ENCODE measurements around the gene COL4A2.
"Not testable (repeated sequence)": the region's sequence is repeated elsewhere in the genome, so short reads cannot be mapped to it uniquely, and the experiment has no call there.

COL4A2 gene

GRCh38 chr13:110448230-110448629 is 141.1 kb downstream of the COL4A2 start:
- POLR2A ChIA-PET = no interaction called here
- CTCF ChIA-PET = interaction anchor here (0.9 kb wide), 1 partner anchor 227 kb away, joined by 4 read pairs; no protein-coding TSS in a partner anchor
- TF ChIP-seq, protein P1, sequence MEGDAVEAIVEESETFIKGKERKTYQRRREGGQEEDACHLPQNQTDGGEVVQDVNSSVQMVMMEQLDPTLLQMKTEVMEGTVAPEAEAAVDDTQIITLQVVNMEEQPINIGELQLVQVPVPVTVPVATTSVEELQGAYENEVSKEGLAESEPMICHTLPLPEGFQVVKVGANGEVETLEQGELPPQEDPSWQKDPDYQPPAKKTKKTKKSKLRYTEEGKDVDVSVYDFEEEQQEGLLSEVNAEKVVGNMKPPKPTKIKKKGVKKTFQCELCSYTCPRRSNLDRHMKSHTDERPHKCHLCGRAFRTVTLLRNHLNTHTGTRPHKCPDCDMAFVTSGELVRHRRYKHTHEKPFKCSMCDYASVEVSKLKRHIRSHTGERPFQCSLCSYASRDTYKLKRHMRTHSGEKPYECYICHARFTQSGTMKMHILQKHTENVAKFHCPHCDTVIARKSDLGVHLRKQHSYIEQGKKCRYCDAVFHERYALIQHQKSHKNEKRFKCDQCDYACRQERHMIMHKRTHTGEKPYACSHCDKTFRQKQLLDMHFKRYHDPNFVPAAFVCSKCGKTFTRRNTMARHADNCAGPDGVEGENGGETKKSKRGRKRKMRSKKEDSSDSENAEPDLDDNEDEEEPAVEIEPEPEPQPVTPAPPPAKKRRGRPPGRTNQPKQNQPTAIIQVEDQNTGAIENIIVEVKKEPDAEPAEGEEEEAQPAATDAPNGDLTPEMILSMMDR (IDR thresholded peaks at IDR 0.05; ENCODE audit: insufficient read depth, low read length, missing control alignments) = no peak
- peak; percentile 49 for DNase-seq (ENCODE audit: low read depth, low spot score)
- no peak overlapping the region for H3K4me3 ChIP-seq (ENCODE audit: low read depth, low read length)

GRCh38 chr13:110448677-110449076 is 141.6 kb downstream of the COL4A2 start:
- TF ChIP-seq, protein P1 (IDR thresholded peaks at IDR 0.05; ENCODE audit: insufficient read depth, low read length, missing control alignments) = no peak
- no peak overlapping the region for H3K4me3 ChIP-seq (ENCODE audit: low read depth, low read length)
- no peak for DNase-seq (ENCODE audit: low read depth, low spot score)
- ChIA-PET CTCF (interaction anchor here (0.9 kb wide), 1 partner anchor 228 kb away, joined by 4 read pairs; no protein-coding TSS in a partner anchor), POLR2A (no interaction called here)

- TF ChIP-seq, protein P1 (IDR thresholded peaks at IDR 0.05; ENCODE audit: insufficient read depth, low read length, missing control alignments) = no peak
- POLR2A ChIA-PET = no interaction called here
- no peak for DNase-seq (ENCODE audit: low read depth, low spot score)
- CTCF ChIA-PET = no interaction called here
- no peak overlapping the region for H3K4me3 ChIP-seq (ENCODE audit: low read depth, low read length)
These were observed 142.3 kb downstream of the COL4A2 start for GRCh38 chr13:110449219-110450015.

GRCh38 chr13:110450016-110450900 is 143.2 kb downstream of the COL4A2 start:
- no peak for DNase-seq (ENCODE audit: low read depth, low spot score)
- H3K4me3 ChIP-seq (ENCODE audit: low read depth, low read length) = no peak overlapping the region
- TF ChIP-seq, protein P1 (IDR thresholded peaks at IDR 0.05; ENCODE audit: insufficient read depth, low read length, missing control alignments) = no peak
- ChIA-PET CTCF (interaction anchor here (1.0 to 1.3 kb wide), 2 partner anchors 11 to 228 kb away, joined by 3 to 6 read pairs; no protein-coding TSS in a partner anchor), POLR2A (no interaction called here)

GRCh38 chr13:110450941-110451730 is 144.1 kb downstream of the COL4A2 start:
- TF ChIP-seq, protein P1 (IDR thresholded peaks at IDR 0.05; ENCODE audit: insufficient read depth, low read length, missing control alignments) = no peak
- H3K4me3 ChIP-seq (ENCODE audit: low read depth, low read length) = no peak overlapping the region
- POLR2A ChIA-PET = no interaction called here
- no peak for DNase-seq (ENCODE audit: low read depth, low spot score)
- CTCF ChIA-PET = interaction anchor here (1.0 to 1.3 kb wide), 2 partner anchors 12 to 229 kb away, joined by 3 to 6 read pairs; no protein-coding TSS in a partner anchor

DNA sequence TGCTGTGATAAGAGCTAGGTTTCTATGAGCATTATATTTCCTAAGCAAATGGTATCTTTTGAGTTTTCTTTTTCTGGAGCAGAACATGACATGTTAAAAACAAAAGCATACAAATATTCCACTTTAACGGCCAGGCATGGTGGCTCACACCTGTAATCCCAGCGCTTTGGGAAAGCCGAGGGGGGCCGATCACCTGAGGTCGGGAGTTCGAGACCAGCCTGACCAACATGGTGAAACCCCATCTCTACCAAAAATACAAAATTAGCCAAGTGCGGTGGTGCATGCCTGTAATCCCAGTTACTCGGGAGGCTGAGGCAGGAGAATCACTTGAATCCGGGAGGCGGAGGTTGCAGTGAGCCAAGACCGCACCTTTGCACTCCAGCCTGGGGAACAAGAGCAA is 146.0 kb downstream of the COL4A2 start:
- POLR2A ChIA-PET; DNase-seq (ENCODE audit: low read depth, low spot score); H3K4me3 ChIP-seq (ENCODE audit: low read depth, low read length): not testable (repeated sequence)
- CTCF ChIA-PET = interaction anchor here (1.5 to 2.0 kb wide), 2 partner anchors 9 to 10 kb away, joined by 5 to 6 read pairs; no protein-coding TSS in a partner anchor

Measured in AG04449 (cell line).